PFSK-1 (cell line): ENCODE measurements around the gene SESTD1.

ENCODE experiments used
- FOXP2 ChIP-seq: optimal IDR thresholded peaks from 2 replicates; pipeline ENCODE3; 2011; ENCODE audit warnings: borderline replicate concordance, control low read depth, inconsistent platforms; ENCODE audit not compliant: insufficient read depth; ENCODE audit errors: extremely low read length, extremely low read depth
- POLR2AphosphoS5 ChIP-seq: IDR thresholded peaks from 2 replicates; pipeline ENCODE4 v1.6.1; 2012; ENCODE audit warnings: low read depth, mild to moderate bottlenecking, control low read depth, low read length, moderate library complexity
- SIN3A ChIP-seq: IDR thresholded peaks from 2 replicates; pipeline ENCODE4 v1.6.1; 2012; ENCODE audit warnings: mild to moderate bottlenecking, low read length, moderate library complexity, borderline replicate concordance; ENCODE audit not compliant: insufficient read depth
- TAF1 ChIP-seq: IDR thresholded peaks from 2 replicates; pipeline ENCODE4 v1.6.1; 2012; ENCODE audit warnings: low read length, control low read depth, borderline replicate concordance; ENCODE audit not compliant: insufficient read depth
- TF ChIP-seq, protein P1 (sequence below), 2 experiments: IDR thresholded peaks; 2 replicates each; pipeline versions ENCODE4 v1.6.1 to v1.8.0; 2011 to 2012; ENCODE audit warnings: low read depth in 2 of 2, low read length in 2 of 2, control low read depth in 1 of 2, inconsistent platforms in 1 of 2, mild to moderate bottlenecking in 1 of 2, moderate library complexity in 1 of 2; ENCODE audit not compliant: insufficient read depth in 1 of 2

Gene SESTD1

DNA sequence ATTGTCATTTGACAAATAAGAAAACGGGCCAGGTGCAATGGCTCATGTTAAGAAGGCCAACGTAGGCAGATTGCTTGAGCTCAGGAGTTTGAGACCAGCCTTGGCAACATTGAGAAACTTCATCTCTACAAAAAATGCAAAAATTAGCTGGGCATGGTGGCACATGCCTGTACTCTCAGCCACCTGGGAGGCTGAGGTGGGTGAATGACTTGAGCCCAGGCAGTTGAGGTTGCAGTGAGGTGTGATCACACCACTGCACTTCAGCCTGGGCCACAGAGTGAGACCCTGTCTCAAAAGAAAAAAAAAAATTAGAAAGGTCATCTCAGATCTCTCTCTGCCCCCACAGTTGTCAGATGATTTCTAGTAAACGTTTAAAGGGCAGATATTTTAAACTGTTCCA is 4.4 kb downstream of the SESTD1 start:
- TF ChIP-seq TAF1 (no peak), SIN3A (no peak), FOXP2 (no peak), POLR2AphosphoS5 (no peak)
- TF ChIP-seq, protein P1, sequence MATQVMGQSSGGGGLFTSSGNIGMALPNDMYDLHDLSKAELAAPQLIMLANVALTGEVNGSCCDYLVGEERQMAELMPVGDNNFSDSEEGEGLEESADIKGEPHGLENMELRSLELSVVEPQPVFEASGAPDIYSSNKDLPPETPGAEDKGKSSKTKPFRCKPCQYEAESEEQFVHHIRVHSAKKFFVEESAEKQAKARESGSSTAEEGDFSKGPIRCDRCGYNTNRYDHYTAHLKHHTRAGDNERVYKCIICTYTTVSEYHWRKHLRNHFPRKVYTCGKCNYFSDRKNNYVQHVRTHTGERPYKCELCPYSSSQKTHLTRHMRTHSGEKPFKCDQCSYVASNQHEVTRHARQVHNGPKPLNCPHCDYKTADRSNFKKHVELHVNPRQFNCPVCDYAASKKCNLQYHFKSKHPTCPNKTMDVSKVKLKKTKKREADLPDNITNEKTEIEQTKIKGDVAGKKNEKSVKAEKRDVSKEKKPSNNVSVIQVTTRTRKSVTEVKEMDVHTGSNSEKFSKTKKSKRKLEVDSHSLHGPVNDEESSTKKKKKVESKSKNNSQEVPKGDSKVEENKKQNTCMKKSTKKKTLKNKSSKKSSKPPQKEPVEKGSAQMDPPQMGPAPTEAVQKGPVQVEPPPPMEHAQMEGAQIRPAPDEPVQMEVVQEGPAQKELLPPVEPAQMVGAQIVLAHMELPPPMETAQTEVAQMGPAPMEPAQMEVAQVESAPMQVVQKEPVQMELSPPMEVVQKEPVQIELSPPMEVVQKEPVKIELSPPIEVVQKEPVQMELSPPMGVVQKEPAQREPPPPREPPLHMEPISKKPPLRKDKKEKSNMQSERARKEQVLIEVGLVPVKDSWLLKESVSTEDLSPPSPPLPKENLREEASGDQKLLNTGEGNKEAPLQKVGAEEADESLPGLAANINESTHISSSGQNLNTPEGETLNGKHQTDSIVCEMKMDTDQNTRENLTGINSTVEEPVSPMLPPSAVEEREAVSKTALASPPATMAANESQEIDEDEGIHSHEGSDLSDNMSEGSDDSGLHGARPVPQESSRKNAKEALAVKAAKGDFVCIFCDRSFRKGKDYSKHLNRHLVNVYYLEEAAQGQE (IDR thresholded peaks at IDR 0.05; ENCODE audit: insufficient read depth in 1 of 2, low read depth in 2 of 2, low read length in 2 of 2): no peak

DNA sequence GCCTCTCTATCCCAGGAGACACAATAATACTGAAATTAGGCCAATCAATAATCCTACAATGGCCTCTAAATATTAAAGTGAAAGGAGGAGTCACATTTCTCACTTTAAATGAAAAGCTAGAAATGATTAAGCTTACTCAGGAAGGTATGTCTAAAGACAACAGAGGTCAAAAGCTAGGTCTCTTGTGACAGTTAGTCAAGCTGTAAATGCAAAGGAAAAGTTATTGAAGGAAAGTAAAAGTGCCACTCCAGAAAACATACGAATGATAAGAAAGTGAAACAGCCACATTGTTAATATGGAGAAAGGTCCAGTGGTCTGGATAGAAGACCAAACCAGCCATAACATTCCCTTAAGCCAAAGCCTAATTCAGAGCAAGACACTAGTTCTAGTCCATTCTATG is 9.5 kb downstream of the SESTD1 start:
- no peak for TF ChIP-seq TAF1
- TF ChIP-seq POLR2AphosphoS5: no peak
- no peak for TF ChIP-seq FOXP2
- TF ChIP-seq, protein P1 (IDR thresholded peaks at IDR 0.05; ENCODE audit: insufficient read depth in 1 of 2, low read depth in 2 of 2, low read length in 2 of 2): no peak
- no peak for TF ChIP-seq SIN3A

DNA sequence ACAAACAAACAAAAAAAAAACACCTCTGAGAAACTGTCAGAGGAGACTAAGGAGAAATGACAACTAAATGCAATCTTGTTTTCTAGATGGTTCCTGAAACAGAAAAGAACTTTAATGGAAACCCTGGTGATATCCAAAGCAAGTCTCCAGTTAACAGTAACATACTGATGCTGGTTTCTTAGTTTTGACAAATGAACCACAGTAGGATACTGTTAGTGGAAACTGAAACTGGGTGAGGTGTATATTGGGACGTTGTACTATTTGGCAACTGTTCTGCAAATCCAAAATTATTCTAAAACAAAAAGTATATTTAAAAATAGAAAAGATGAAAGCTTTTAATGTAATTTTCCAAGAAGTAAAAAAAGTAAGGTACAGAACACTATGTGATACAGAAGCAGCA is 11.4 kb downstream of the SESTD1 start:
- no peak for TF ChIP-seq POLR2AphosphoS5
- TF ChIP-seq, protein P1 (IDR thresholded peaks at IDR 0.05; ENCODE audit: insufficient read depth in 1 of 2, low read depth in 2 of 2, low read length in 2 of 2): no peak
- no peak for TF ChIP-seq FOXP2
- TF ChIP-seq SIN3A: no peak
- no peak for TF ChIP-seq TAF1

DNA sequence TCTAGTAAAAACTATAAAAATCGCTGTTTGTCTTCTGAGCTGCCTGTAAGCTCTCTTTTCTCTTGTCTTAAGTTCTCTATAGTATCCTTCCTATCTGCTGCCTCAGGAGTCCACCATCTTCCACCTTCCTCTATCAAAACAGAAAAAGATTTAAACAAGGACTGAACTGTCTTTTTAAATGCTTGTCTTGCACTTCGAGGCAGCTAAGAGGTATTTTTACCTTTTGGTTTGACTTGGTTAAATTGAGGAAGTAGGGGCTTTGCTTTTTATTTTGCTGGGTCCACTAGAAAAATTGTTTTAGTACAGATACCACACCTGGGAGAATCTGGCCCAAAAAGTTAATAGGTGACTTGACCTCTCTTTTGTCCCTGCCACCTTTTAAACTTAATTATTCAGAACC is 12.2 kb downstream of the SESTD1 start:
- TF ChIP-seq SIN3A (no peak), TAF1 (no peak), FOXP2 (no peak), POLR2AphosphoS5 (no peak)
- TF ChIP-seq, protein P1 (IDR thresholded peaks at IDR 0.05; ENCODE audit: insufficient read depth in 1 of 2, low read depth in 2 of 2, low read length in 2 of 2): no peak

DNA sequence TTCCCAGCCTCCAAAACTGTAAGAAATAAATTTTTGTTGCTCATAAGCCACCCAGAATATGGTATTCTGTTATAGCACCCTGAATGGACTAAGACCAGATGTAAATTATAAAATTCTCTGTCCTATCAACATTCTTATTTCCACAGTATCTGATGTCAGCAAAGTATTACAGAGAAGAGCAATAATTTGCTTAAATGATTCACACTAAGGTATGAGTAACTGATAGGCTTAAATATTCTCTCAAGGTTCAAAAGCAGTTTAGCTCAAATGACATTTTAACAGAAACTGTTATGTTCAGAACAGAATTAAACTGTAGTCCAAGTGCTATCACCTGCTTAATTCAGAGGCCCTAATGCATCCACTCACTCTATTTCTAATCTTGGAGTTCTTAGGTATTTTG is 12.8 kb downstream of the SESTD1 start:
- no peak for TF ChIP-seq TAF1
- no peak for TF ChIP-seq FOXP2
